GM23338 (cell line): ENCODE results near the gene NECTIN2. TPM values are rescaled to one million over a fixed set of nuclear protein-coding genes. Genes with fewer than 3 reads are reported as not detected.

Source experiments
- ATAC-seq: fragments of 200-7000 bp; cut with Tn5 transposase; 3 replicates; pipeline ENCODE4 v1.9.1; 2020
- DNase-seq: peaks from one replicate; pipeline ENCODE4 v3.0.0-alpha.2; 2015; ENCODE audit warnings: low spot score
- H2AFZ ChIP-seq: fragments of 200-600 bp; sonication (generic); 2 replicates; pipeline ENCODE4 v1.8.0; 2016; ENCODE audit warnings: antibody characterized with exemption, mild to moderate bottlenecking, moderate library complexity
- H3F3A ChIP-seq: fragments of 200-600 bp; sonication (generic); replicated peaks from 2 replicates; pipeline ENCODE4 v1.8.0; 2017; ENCODE audit warnings: antibody characterized with exemption, mixed run types, low read depth
- H3K27ac ChIP-seq: fragments of 200-600 bp; sonication (generic); 2 replicates; pipeline ENCODE4 v1.6.1; 2016; ENCODE audit warnings: low read depth
- H3K27me3 ChIP-seq: fragments of 200-600 bp; sonication (generic); 2 replicates; pipeline ENCODE4 v1.8.0; 2016; ENCODE audit warnings: mild to moderate bottlenecking, mixed run types, moderate library complexity; ENCODE audit not compliant: insufficient read depth
- H3K36me3 ChIP-seq: fragments of 200-600 bp; sonication (generic); 2 replicates; pipeline ENCODE4 v1.8.0; 2016; ENCODE audit warnings: mild to moderate bottlenecking; ENCODE audit not compliant: insufficient read depth
- H3K4me1 ChIP-seq: fragments of 200-600 bp; sonication (generic); 2 replicates; pipeline ENCODE4 v1.8.0; 2016; ENCODE audit warnings: mild to moderate bottlenecking, moderate library complexity; ENCODE audit not compliant: insufficient read depth
- H3K4me2 ChIP-seq: fragments of 200-600 bp; sonication (generic); 2 replicates; pipeline ENCODE4 v1.7.1; 2017; ENCODE audit warnings: mixed run types
- H3K4me3 ChIP-seq: fragments of 200-600 bp; sonication (generic); 2 replicates; pipeline ENCODE4 v1.6.1; 2016; ENCODE audit warnings: mixed run types
- H3K79me2 ChIP-seq: fragments of 200-600 bp; sonication (generic); replicated peaks from 2 replicates; pipeline ENCODE4 v1.8.0; 2017; ENCODE audit warnings: mild to moderate bottlenecking; ENCODE audit not compliant: insufficient read depth
- H3K9me2 ChIP-seq: fragments of 200-600 bp; sonication (generic); 2 replicates; pipeline ENCODE4 v1.8.0; 2017; ENCODE audit not compliant: insufficient read depth
- H4K20me1 ChIP-seq: fragments of 200-600 bp; sonication (generic); replicated peaks from 2 replicates; pipeline ENCODE4 v1.8.0; 2017; ENCODE audit warnings: mild to moderate bottlenecking; ENCODE audit not compliant: insufficient read depth
- H3K27ac Mint-ChIP-seq: 2 replicates; pipeline ENCODE4 v1.8.0; 2020; ENCODE audit warnings: inconsistent platforms, mild to moderate bottlenecking, moderate library complexity, mixed read lengths
- H3K27me3 Mint-ChIP-seq: 3 replicates; pipeline ENCODE4 v1.8.0; 2022; ENCODE audit warnings: low read depth, mild to moderate bottlenecking, moderate library complexity, mixed read lengths, inconsistent platforms; ENCODE audit not compliant: insufficient read depth, poor library complexity
- H3K36me3 Mint-ChIP-seq: 3 replicates; pipeline ENCODE4 v1.8.0; 2021; ENCODE audit warnings: low read depth, mild to moderate bottlenecking, inconsistent platforms, moderate library complexity, mixed read lengths
- H3K4me1 Mint-ChIP-seq: 3 replicates; pipeline ENCODE4 v1.8.0; 2020; ENCODE audit warnings: mild to moderate bottlenecking, inconsistent platforms, mixed read lengths
- H3K4me3 Mint-ChIP-seq: 3 replicates; pipeline ENCODE4 v1.8.0; 2021; ENCODE audit warnings: moderate library complexity, mild to moderate bottlenecking, inconsistent platforms, mixed read lengths
- H3K9me3 Mint-ChIP-seq: 3 replicates; pipeline ENCODE4 v1.8.0; 2020; ENCODE audit warnings: moderate library complexity, mild to moderate bottlenecking, inconsistent platforms, mixed read lengths
- CREB1 ChIP-seq: fragments of 250-450 bp; sonication (Bioruptor Pico); IDR thresholded peaks from 2 replicates; pipeline ENCODE4 v1.5.0; 2020; ENCODE audit warnings: low read depth, mild to moderate bottlenecking, moderate library complexity
- ETS1 ChIP-seq: IDR thresholded peaks from 2 replicates; pipeline ENCODE4 v1.6.1; 2016; ENCODE audit warnings: antibody characterized with exemption
- EZH2 ChIP-seq: fragments of 200-600 bp; sonication (generic); IDR thresholded peaks from one replicate; pipeline ENCODE4 v1.8.0; 2017; ENCODE audit warnings: antibody characterized with exemption, mild to moderate bottlenecking, low read depth; ENCODE audit not compliant: unreplicated experiment
- EZH2phosphoT487 ChIP-seq: fragments of 200-600 bp; sonication (generic); IDR thresholded peaks from one replicate; pipeline ENCODE4 v1.8.1; 2018; ENCODE audit warnings: antibody characterized with exemption; ENCODE audit not compliant: unreplicated experiment
- JUNB ChIP-seq: IDR thresholded peaks from one replicate; pipeline ENCODE4 v1.6.1; 2016; ENCODE audit warnings: antibody characterized with exemption; ENCODE audit not compliant: unreplicated experiment
- NANOG ChIP-seq: IDR thresholded peaks from 2 replicates; pipeline ENCODE4 v1.6.1; 2016; ENCODE audit warnings: antibody characterized with exemption, borderline replicate concordance
- POLR2AphosphoS5 ChIP-seq: IDR thresholded peaks from 2 replicates; pipeline ENCODE4 v1.6.1; 2016; ENCODE audit warnings: antibody characterized with exemption, low read depth
- STAT1 ChIP-seq: IDR thresholded peaks from one replicate; pipeline ENCODE4 v1.6.1; 2016; ENCODE audit warnings: antibody characterized with exemption; ENCODE audit not compliant: unreplicated experiment
- ZNF114 ChIP-seq: fragments of 250-450 bp; sonication (Bioruptor Pico); IDR thresholded peaks from 2 replicates; pipeline ENCODE4 v1.5.0; 2020; ENCODE audit warnings: mild to moderate bottlenecking, moderate library complexity
- ZNF331 ChIP-seq: fragments of 250-450 bp; sonication (Bioruptor Pico); IDR thresholded peaks from 2 replicates; pipeline ENCODE4 v1.5.0; 2020; ENCODE audit warnings: low read depth, mild to moderate bottlenecking, moderate library complexity
- polyA plus RNA-seq: library from polyadenylated mRNA; unstranded; fragments of >200 nt; fragmentation: Nextera tagmentation; extraction: Ambion mirVana; gene quantifications from 2 replicates; pipeline ENCODE4 v1.2.1, GENCODE V29; 2016
- total RNA-seq: library from RNA; depleted of rRNA; stranded (reverse); fragments of >200 nt; shearing (Covaris generic); gene quantifications from 2 replicates; pipeline ENCODE4 v1.2.3, GENCODE V29; 2014
- TF ChIP-seq, protein P1 (sequence below): IDR thresholded peaks from one replicate; pipeline ENCODE4 v1.6.1; 2018; ENCODE audit warnings: antibody characterized with exemption; ENCODE audit not compliant: unreplicated experiment
- TF ChIP-seq, protein P2 (sequence below), 2 experiments: fragments of 200-600 bp in 1 of 2; sonication (generic) in 1 of 2; conservative IDR thresholded peaks; 2 replicates each; pipeline versions ENCODE4 v1.5.1 to v1.6.1; 2016 to 2017; ENCODE audit warnings: antibody characterized with exemption in 2 of 2, low read depth in 2 of 2, mild to moderate bottlenecking in 2 of 2, moderate library complexity in 1 of 2
- TF ChIP-seq, protein P3 (sequence below): fragments of 250-450 bp; sonication (Bioruptor Pico); IDR thresholded peaks from 2 replicates; pipeline ENCODE4 v1.5.0; 2020; ENCODE audit warnings: mild to moderate bottlenecking, moderate library complexity

NECTIN2 gene
- total and polyA plus RNA-seq, 2 experiments from 2014 or later, result 109 to 230 TPM

GRCh38 chr19:44907613-44908012, 61.5 kb downstream of the NECTIN2 start:
- Histone ChIP-seq H3K36me3 (peaks cover 17% of the 10 kb centered on the region), H2AFZ (no peak overlapping the region), H3K4me2 (peak overlapping the region; percentile 92; the same call in 1 of the 2 replicates), H3K4me1 (peaks cover 25% of the 10 kb centered on the region), H4K20me1 (no peaks in the 10 kb centered on the region; the same call in 1 of the 2 replicates), H3K79me2 (peaks cover 17% of the 10 kb centered on the region), H3K9me2 (no peaks in the 10 kb centered on the region), H3K27ac (peak overlapping the region; percentile 92; the same call in 1 of the 2 replicates), H3F3A (peaks cover 50% of the 10 kb centered on the region), H3K4me3 (no peak overlapping the region), H3K27me3 (no peaks in the 10 kb centered on the region)
- Mint-ChIP-seq H3K4me3 (no peak overlapping the region), H3K27me3 (peaks cover 45% of the 10 kb centered on the region), H3K36me3 (peaks cover 43% of the 10 kb centered on the region), H3K4me1 (peaks cover 33% of the 10 kb centered on the region), H3K9me3 (peaks cover 2% of the 10 kb centered on the region; the same call in 1 of the 3 replicates), H3K27ac (no peak overlapping the region)
- ATAC-seq, result no peak
- no peak for DNase-seq
- TF ChIP-seq EZH2 (no peak), POLR2AphosphoS5 (no peak), ZNF331 (CRISPR knock-in tag) (no peak), ETS1 (no peak), ZNF114 (CRISPR knock-in tag) (no peak), NANOG (no peak), EZH2phosphoT487 (no peak), JUNB (no peak), STAT1 (no peak), CREB1 (no peak)
- TF ChIP-seq, protein P1, sequence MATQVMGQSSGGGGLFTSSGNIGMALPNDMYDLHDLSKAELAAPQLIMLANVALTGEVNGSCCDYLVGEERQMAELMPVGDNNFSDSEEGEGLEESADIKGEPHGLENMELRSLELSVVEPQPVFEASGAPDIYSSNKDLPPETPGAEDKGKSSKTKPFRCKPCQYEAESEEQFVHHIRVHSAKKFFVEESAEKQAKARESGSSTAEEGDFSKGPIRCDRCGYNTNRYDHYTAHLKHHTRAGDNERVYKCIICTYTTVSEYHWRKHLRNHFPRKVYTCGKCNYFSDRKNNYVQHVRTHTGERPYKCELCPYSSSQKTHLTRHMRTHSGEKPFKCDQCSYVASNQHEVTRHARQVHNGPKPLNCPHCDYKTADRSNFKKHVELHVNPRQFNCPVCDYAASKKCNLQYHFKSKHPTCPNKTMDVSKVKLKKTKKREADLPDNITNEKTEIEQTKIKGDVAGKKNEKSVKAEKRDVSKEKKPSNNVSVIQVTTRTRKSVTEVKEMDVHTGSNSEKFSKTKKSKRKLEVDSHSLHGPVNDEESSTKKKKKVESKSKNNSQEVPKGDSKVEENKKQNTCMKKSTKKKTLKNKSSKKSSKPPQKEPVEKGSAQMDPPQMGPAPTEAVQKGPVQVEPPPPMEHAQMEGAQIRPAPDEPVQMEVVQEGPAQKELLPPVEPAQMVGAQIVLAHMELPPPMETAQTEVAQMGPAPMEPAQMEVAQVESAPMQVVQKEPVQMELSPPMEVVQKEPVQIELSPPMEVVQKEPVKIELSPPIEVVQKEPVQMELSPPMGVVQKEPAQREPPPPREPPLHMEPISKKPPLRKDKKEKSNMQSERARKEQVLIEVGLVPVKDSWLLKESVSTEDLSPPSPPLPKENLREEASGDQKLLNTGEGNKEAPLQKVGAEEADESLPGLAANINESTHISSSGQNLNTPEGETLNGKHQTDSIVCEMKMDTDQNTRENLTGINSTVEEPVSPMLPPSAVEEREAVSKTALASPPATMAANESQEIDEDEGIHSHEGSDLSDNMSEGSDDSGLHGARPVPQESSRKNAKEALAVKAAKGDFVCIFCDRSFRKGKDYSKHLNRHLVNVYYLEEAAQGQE, result no peak
- TF ChIP-seq, protein P2, sequence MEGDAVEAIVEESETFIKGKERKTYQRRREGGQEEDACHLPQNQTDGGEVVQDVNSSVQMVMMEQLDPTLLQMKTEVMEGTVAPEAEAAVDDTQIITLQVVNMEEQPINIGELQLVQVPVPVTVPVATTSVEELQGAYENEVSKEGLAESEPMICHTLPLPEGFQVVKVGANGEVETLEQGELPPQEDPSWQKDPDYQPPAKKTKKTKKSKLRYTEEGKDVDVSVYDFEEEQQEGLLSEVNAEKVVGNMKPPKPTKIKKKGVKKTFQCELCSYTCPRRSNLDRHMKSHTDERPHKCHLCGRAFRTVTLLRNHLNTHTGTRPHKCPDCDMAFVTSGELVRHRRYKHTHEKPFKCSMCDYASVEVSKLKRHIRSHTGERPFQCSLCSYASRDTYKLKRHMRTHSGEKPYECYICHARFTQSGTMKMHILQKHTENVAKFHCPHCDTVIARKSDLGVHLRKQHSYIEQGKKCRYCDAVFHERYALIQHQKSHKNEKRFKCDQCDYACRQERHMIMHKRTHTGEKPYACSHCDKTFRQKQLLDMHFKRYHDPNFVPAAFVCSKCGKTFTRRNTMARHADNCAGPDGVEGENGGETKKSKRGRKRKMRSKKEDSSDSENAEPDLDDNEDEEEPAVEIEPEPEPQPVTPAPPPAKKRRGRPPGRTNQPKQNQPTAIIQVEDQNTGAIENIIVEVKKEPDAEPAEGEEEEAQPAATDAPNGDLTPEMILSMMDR (conservative IDR thresholded peaks at IDR 0.05; ENCODE audit: low read depth in 2 of 2), result no peak
- TF ChIP-seq, protein P3, sequence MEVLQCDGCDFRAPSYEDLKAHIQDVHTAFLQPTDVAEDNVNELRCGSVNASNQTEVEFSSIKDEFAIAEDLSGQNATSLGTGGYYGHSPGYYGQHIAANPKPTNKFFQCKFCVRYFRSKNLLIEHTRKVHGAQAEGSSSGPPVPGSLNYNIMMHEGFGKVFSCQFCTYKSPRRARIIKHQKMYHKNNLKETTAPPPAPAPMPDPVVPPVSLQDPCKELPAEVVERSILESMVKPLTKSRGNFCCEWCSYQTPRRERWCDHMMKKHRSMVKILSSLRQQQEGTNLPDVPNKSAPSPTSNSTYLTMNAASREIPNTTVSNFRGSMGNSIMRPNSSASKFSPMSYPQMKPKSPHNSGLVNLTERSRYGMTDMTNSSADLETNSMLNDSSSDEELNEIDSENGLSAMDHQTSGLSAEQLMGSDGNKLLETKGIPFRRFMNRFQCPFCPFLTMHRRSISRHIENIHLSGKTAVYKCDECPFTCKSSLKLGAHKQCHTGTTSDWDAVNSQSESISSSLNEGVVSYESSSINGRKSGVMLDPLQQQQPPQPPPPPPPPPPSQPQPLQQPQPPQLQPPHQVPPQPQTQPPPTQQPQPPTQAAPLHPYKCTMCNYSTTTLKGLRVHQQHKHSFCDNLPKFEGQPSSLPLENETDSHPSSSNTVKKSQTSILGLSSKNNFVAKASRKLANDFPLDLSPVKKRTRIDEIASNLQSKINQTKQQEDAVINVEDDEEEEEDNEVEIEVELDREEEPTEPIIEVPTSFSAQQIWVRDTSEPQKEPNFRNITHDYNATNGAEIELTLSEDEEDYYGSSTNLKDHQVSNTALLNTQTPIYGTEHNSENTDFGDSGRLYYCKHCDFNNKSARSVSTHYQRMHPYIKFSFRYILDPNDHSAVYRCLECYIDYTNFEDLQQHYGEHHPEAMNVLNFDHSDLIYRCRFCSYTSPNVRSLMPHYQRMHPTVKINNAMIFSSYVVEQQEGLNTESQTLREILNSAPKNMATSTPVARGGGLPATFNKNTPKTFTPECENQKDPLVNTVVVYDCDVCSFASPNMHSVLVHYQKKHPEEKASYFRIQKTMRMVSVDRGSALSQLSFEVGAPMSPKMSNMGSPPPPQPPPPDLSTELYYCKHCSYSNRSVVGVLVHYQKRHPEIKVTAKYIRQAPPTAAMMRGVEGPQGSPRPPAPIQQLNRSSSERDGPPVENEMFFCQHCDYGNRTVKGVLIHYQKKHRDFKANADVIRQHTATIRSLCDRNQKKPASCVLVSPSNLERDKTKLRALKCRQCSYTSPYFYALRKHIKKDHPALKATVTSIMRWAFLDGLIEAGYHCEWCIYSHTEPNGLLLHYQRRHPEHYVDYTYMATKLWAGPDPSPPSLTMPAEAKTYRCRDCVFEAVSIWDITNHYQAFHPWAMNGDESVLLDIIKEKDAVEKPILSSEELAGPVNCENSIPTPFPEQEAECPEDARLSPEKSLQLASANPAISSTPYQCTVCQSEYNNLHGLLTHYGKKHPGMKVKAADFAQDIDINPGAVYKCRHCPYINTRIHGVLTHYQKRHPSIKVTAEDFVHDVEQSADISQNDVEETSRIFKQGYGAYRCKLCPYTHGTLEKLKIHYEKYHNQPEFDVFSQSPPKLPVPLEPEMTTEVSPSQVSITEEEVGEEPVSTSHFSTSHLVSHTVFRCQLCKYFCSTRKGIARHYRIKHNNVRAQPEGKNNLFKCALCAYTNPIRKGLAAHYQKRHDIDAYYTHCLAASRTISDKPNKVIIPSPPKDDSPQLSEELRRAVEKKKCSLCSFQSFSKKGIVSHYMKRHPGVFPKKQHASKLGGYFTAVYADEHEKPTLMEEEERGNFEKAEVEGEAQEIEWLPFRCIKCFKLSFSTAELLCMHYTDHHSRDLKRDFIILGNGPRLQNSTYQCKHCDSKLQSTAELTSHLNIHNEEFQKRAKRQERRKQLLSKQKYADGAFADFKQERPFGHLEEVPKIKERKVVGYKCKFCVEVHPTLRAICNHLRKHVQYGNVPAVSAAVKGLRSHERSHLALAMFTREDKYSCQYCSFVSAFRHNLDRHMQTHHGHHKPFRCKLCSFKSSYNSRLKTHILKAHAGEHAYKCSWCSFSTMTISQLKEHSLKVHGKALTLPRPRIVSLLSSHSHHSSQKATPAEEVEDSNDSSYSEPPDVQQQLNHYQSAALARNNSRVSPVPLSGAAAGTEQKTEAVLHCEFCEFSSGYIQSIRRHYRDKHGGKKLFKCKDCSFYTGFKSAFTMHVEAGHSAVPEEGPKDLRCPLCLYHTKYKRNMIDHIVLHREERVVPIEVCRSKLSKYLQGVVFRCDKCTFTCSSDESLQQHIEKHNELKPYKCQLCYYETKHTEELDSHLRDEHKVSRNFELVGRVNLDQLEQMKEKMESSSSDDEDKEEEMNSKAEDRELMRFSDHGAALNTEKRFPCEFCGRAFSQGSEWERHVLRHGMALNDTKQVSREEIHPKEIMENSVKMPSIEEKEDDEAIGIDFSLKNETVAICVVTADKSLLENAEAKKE (CRISPR knock-in tag), result no peak
